Activated T-cell treated with anti-CD3 and anti-CD28 coated beads, Interleukin-2, amount 50 U/mL, for 24 hours (primary cell): ENCODE data around the gene TMSB10.
"Not testable (repeated sequence)": the region's sequence is repeated elsewhere in the genome, so short reads cannot be mapped to it uniquely, and the experiment has no call there.

Experiments used
- DNase-seq: peaks from one replicate; pipeline ENCODE4 v3.0.0-alpha.2; 2020
- H3K27ac Mint-ChIP-seq: 2 replicates; pipeline ENCODE4 v1.8.0; 2020; ENCODE audit warnings: mild to moderate bottlenecking, mixed read lengths
- H3K27me3 Mint-ChIP-seq: 2 replicates; pipeline ENCODE4 v1.8.0; 2020; ENCODE audit warnings: mixed read lengths
- H3K36me3 Mint-ChIP-seq: 2 replicates; pipeline ENCODE4 v1.8.0; 2020; ENCODE audit warnings: low read depth, mixed read lengths
- H3K4me1 Mint-ChIP-seq: 2 replicates; pipeline ENCODE4 v1.8.0; 2020; ENCODE audit warnings: low read depth, mixed read lengths
- H3K4me3 Mint-ChIP-seq: 2 replicates; pipeline ENCODE4 v1.8.0; 2020; ENCODE audit warnings: mild to moderate bottlenecking, moderate library complexity, mixed read lengths
- H3K9me3 Mint-ChIP-seq: 2 replicates; pipeline ENCODE4 v1.8.0; 2020; ENCODE audit warnings: mixed read lengths

The TMSB10 gene

GRCh38 chr2:84904151-84904550 lies 1.3 kb upstream of the TMSB10 start:
- Mint-ChIP-seq H3K27me3 (no peaks in the 10 kb centered on the region), H3K4me1 (peaks cover 71% of the 10 kb centered on the region), H3K4me3 (peak overlapping the region; percentile 77), H3K27ac (peak overlapping the region; percentile 93), H3K9me3 (peaks cover 3% of the 10 kb centered on the region), H3K36me3 (peaks cover 32% of the 10 kb centered on the region)
- DNase-seq: no peak

DNA sequence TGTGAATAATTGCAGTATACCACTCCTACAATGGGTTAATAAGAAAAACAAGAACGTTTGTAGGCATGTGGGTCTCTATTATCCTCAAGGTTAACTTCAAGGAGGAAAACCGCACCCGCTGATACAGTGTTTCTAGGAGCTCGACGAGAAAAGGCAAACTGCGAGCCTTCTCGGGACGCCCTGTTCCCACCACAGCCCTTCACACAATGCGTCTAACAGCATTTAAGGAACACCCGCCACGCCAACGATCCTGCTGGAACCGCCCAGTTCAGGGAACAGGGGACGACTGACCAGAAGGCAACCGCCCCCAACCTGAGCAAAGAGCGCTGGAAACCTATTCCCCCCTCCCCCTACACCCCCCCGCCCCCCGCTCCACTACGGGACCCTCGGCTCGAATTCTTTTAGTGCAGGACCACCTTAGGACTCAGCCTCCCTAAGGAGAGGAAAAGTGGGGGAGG lies 710 bp upstream of the TMSB10 start:
- no peaks in the 10 kb centered on the region for H3K27me3 Mint-ChIP-seq
- H3K4me1 Mint-ChIP-seq: peaks cover 69% of the 10 kb centered on the region
- peaks cover 37% of the 10 kb centered on the region for H3K36me3 Mint-ChIP-seq
- DNase-seq: peak; percentile 62
- H3K27ac Mint-ChIP-seq: peak overlapping the region; percentile 93
- H3K4me3 Mint-ChIP-seq: peak overlapping the region; percentile 77
- H3K9me3 Mint-ChIP-seq: peaks cover 4% of the 10 kb centered on the region

- peak overlapping the region; percentile 94 for H3K4me3 Mint-ChIP-seq
- peaks cover 9% of the 10 kb centered on the region for H3K9me3 Mint-ChIP-seq
- peak; percentile 80 for DNase-seq
- peaks cover 42% of the 10 kb centered on the region for H3K36me3 Mint-ChIP-seq
- H3K27ac Mint-ChIP-seq: peak overlapping the region; percentile 95
- peaks cover 62% of the 10 kb centered on the region for H3K4me1 Mint-ChIP-seq
- H3K27me3 Mint-ChIP-seq: no peaks in the 10 kb centered on the region
Observed at GRCh38 chr2:84906108-84906899, 848 bp downstream of the TMSB10 start.

DNA sequence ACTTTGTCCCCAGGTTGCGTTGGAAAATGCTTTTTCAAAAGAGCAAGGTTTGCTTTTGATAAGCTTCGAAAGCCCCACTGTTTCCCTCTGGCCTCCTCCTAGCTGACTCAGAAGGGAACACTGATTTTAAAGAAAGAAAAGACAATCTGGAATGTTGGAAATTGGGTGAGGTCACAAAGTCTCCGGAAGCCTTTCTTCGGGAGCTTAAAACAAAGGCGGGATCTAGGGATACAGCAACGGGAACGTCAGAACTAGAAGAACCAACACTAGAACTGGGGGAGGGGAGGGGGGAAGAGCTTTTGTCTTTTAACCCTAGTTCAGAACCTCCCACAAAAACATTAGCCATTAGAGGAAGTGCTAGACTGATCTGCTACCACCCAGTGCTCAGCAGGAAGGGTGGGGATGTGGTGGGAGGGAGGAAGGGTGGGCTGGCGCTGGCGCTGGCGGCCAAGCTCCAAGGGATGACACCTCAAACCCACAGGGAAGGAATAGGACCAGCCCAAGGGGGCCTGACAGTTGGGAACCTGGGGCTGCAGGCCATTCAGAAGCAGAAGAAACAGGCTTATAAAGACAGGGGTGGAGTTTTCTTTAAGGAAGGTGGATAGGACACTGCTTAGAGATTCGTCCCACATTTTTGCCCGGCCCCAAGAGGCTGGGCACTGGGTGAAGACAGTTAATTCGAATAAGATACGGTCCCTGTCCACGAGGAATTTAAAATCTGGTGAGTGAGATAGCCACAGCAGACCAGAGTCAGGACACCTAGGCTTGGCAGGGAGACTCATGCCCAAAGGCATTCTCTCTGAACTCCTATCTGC lies 1.7 kb downstream of the TMSB10 start:
- no peaks in the 10 kb centered on the region for H3K27me3 Mint-ChIP-seq
- peak overlapping the region; percentile 94 for H3K4me3 Mint-ChIP-seq
- peaks cover 61% of the 10 kb centered on the region for H3K4me1 Mint-ChIP-seq
- H3K9me3 Mint-ChIP-seq: peaks cover 8% of the 10 kb centered on the region
- H3K36me3 Mint-ChIP-seq: peaks cover 42% of the 10 kb centered on the region
- peak; percentile 51 for DNase-seq
- peak overlapping the region; percentile 95 for H3K27ac Mint-ChIP-seq

DNA sequence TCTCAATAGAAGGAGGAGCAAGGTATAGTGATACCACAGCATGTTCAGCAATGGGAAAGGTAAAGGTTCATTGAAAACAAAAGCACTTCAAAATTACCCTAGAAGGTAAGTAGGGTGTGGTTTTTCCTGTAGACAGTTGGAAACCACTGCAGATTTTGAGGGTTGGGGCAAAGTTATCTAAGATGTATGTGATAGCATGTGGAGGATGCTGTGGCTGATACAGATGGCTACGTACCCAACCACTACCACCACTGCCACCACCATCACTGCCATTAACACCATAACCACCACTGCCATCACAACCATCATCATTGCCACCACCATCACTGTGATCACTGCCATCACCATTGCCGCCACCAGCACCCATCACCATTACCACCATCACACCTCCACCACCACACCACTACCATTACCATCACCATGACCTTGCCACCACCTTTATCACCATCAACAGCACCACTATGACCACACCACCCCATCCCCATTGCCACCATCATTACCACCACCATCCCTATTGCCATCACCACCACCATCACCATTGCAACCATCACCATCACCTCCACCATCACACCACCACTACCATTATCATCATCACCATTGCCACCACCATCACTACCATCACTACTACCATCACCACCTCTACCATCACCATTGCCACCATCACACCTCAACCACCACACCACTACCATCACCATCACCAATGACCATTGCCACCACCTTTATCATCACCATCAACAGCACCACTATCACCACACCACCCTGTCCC lies 3.7 kb downstream of the TMSB10 start:
- peak overlapping the region; percentile 95 for H3K27ac Mint-ChIP-seq
- H3K36me3 Mint-ChIP-seq: peaks cover 42% of the 10 kb centered on the region
- H3K4me3 Mint-ChIP-seq: peak overlapping the region; percentile 94
- H3K9me3 Mint-ChIP-seq: peaks cover 6% of the 10 kb centered on the region
- H3K4me1 Mint-ChIP-seq: peaks cover 54% of the 10 kb centered on the region
- DNase-seq: no peak
- no peaks in the 10 kb centered on the region for H3K27me3 Mint-ChIP-seq

GRCh38 chr2:84911135-84911678 lies 5.8 kb downstream of the TMSB10 start:
- H3K27ac Mint-ChIP-seq: no peak overlapping the region
- peaks cover 43% of the 10 kb centered on the region for H3K4me1 Mint-ChIP-seq

DNA sequence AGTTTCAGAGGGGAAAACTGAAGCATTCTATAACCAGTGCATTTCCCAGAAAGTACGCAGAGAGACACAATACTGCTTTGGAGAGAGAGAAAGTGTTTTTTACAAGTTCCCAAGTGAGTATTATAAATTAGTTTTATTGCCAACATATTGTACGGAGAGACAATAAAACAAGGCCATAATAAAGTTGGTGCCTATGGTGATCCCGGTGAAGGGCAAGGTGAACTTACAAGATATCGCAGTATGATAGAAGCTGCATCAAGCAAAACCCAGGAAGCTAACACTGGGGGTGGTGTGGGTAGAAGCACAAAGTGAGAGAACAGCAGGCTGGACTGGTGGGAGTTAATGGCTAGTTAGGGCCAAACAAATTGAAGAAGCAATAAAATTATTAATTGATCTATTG lies 7.5 kb downstream of the TMSB10 start:
- no peak overlapping the region for H3K4me3 Mint-ChIP-seq
- no peak overlapping the region for H3K27ac Mint-ChIP-seq
- peaks cover 40% of the 10 kb centered on the region for H3K4me1 Mint-ChIP-seq
- no peak for DNase-seq
- peaks cover 19% of the 10 kb centered on the region for H3K36me3 Mint-ChIP-seq
- peaks cover 6% of the 10 kb centered on the region for H3K9me3 Mint-ChIP-seq
- no peaks in the 10 kb centered on the region for H3K27me3 Mint-ChIP-seq

More at GRCh38 chr2:84911135-84911678, 5.8 kb downstream of the TMSB10 start:
- no peak for DNase-seq
- H3K4me3 Mint-ChIP-seq: no peak overlapping the region
- no peaks in the 10 kb centered on the region for H3K27me3 Mint-ChIP-seq
- H3K36me3 Mint-ChIP-seq: peaks cover 35% of the 10 kb centered on the region
- H3K9me3 Mint-ChIP-seq: peaks cover 6% of the 10 kb centered on the region

GRCh38 chr2:84914334-84914733 lies 8.9 kb downstream of the TMSB10 start:
- H3K27ac Mint-ChIP-seq: no peak overlapping the region
- H3K27me3 Mint-ChIP-seq: no peaks in the 10 kb centered on the region
- no peak overlapping the region for H3K4me3 Mint-ChIP-seq
- no peak for DNase-seq
- peaks cover 6% of the 10 kb centered on the region for H3K9me3 Mint-ChIP-seq
- H3K4me1 Mint-ChIP-seq: peaks cover 39% of the 10 kb centered on the region
- H3K36me3 Mint-ChIP-seq: peaks cover 7% of the 10 kb centered on the region

DNA sequence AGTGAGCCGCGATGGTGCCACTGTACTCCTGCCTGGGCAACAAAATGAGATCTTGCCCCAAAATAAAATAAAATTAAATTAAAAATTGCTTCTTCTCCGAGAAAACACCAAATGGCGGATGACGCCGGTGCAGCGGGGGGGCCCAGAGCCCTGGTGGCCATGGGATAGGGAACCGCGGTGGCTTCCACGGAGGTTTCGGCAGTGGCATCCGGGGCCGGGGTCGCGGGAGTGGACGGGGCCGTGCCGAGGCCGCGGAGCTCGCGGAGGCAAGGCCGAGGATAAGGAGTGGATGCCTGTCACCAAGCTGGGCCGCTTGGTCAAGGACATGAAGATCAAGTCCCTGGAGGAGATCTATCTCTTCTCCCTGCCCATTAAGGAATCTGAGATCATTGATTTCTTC lies 10.2 kb downstream of the TMSB10 start:
- H3K27me3 Mint-ChIP-seq, H3K4me3 Mint-ChIP-seq, DNase-seq, H3K36me3 Mint-ChIP-seq, H3K9me3 Mint-ChIP-seq, H3K27ac Mint-ChIP-seq: not testable (repeated sequence)
- peaks cover 49% of the 10 kb centered on the region for H3K4me1 Mint-ChIP-seq

- not testable (repeated sequence) for H3K4me3 Mint-ChIP-seq, H3K36me3 Mint-ChIP-seq, H3K27me3 Mint-ChIP-seq, H3K9me3 Mint-ChIP-seq, DNase-seq
- Mint-ChIP-seq H3K4me1 (peaks cover 41% of the 10 kb centered on the region), H3K27ac (peak overlapping the region; percentile 91)
Observed at GRCh38 chr2:84917821-84918220, 12.4 kb downstream of the TMSB10 start.

DNA sequence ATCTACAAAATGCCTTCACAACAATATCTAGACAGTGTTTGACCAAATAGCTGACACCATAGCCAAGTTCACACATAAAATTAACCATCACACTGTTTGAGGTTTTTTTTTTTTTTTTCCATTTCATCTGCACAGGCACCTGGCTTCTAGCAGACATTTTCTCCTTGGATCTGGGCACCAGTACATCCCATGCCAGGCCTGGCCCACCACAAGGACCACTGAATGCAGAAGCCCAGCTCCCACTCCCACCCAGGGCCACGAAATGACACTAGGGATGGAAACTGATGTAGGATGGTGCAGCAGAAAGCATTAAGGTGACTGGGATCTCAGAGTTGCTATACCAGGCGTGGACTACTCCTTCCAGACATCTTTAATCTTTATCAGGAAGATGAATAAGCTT lies 13.0 kb downstream of the TMSB10 start:
- Mint-ChIP-seq H3K4me1 (peaks cover 40% of the 10 kb centered on the region), H3K4me3 (peak overlapping the region; percentile 29), H3K27me3 (no peaks in the 10 kb centered on the region), H3K9me3 (no peaks in the 10 kb centered on the region), H3K36me3 (no peaks in the 10 kb centered on the region), H3K27ac (peak overlapping the region; percentile 91)
- DNase-seq: no peak

- no peaks in the 10 kb centered on the region for H3K9me3 Mint-ChIP-seq
- peak overlapping the region; percentile 91 for H3K27ac Mint-ChIP-seq
- no peaks in the 10 kb centered on the region for H3K36me3 Mint-ChIP-seq
- no peak for DNase-seq
- H3K27me3 Mint-ChIP-seq: no peaks in the 10 kb centered on the region
- H3K4me3 Mint-ChIP-seq: peak overlapping the region; percentile 52
- peaks cover 52% of the 10 kb centered on the region for H3K4me1 Mint-ChIP-seq
Observed at GRCh38 chr2:84919885-84920580, 14.6 kb downstream of the TMSB10 start.

GRCh38 chr2:84923009-84923408 lies 17.6 kb downstream of the TMSB10 start:
- H3K4me3 Mint-ChIP-seq: no peak overlapping the region
- peaks cover 1% of the 10 kb centered on the region for H3K36me3 Mint-ChIP-seq
- no peaks in the 10 kb centered on the region for H3K9me3 Mint-ChIP-seq
- H3K27ac Mint-ChIP-seq: no peak overlapping the region
- H3K4me1 Mint-ChIP-seq: peaks cover 67% of the 10 kb centered on the region
- H3K27me3 Mint-ChIP-seq: no peaks in the 10 kb centered on the region
- no peak for DNase-seq
